ENCODE results near the gene IL22RA1. TPM values are rescaled to one million over a fixed set of nuclear protein-coding genes. Genes with fewer than 3 reads are reported as not detected.

The IL22RA1 gene
- total and polyA plus RNA-seq, 2 of the 8 experiments (the other 6 are each of a cell fraction or from before 2014, with no cell fraction given) = 0.17 to 0.32 TPM

DNA sequence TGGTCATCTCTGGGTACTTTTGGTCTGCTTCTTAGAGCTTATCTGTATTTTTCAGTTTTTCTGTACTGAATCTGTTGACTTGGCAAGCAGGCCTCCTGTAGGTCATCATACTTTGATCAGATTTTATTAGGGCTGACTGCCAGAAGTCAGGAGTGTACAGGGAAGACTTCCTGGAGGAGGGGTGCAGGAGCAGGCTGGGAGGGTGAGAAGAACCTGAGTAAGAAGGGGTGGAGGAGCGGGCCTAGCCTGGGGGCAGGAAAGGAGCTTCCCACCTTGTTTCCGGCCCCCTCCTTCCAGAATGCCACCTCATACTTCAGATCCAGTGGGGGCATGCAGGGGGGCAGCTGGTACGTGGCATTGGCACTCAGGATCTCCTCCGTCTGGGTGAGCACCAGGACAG is 18.3 kb upstream of the IL22RA1 start (continued):
- TF ChIP-seq FOSL1 (IDR thresholded peaks at IDR 0.05; ENCODE audit: insufficient read depth, low read depth, low read length) (no peak), RXRA (IDR thresholded peaks at IDR 0.05; ENCODE audit: insufficient read depth, low read depth, low read length) (no peak)
